Mucosa of descending colon (tissue), 3 donors: ENCODE measurements around the gene WFDC6. TPM values are rescaled to one million over a fixed set of nuclear protein-coding genes. Genes with fewer than 3 reads are reported as not detected.

ENCODE experiments used
- ATAC-seq: fragments of 200-7000 bp; cut with Tn5 transposase; one replicate; pipeline ENCODE4 v1.9.1; 2020; ENCODE audit warnings: mild to moderate bottlenecking, moderate library complexity
- DNase-seq, 3 donors: peaks; one replicate each; pipeline ENCODE4 v3.0.0-alpha.2; 2020
- H3K36me3 ChIP-seq: fragments of 200-600 bp; one replicate; pipeline ENCODE4 v1.8.0; 2021; ENCODE audit warnings: low read depth, mild to moderate bottlenecking
- H3K4me1 ChIP-seq: fragments of 200-600 bp; one replicate; pipeline ENCODE4 v1.8.0; 2021; ENCODE audit warnings: low read depth, mild to moderate bottlenecking
- H3K4me3 ChIP-seq: fragments of 200-600 bp; one replicate; pipeline ENCODE4 v1.8.0; 2021; ENCODE audit warnings: mild to moderate bottlenecking
- H3K9me3 ChIP-seq: fragments of 200-600 bp; one replicate; pipeline ENCODE4 v1.8.0; 2021; ENCODE audit warnings: mild to moderate bottlenecking
- CTCF ChIP-seq: fragments of 200-600 bp; IDR thresholded peaks from one replicate; pipeline ENCODE4 v1.8.0; 2022; ENCODE audit warnings: antibody characterized with exemption, mild to moderate bottlenecking
- intact Hi-C, 2 donors: fragments of 100-400 bp; cut with DNase I in 1 of 2; cut with micrococcal nuclease in 1 of 2; formaldehyde crosslinking; loops; one replicate each; pipeline versions ENCODE4 v1.11.0 to v1.11.1; 2022; cut with DNase I, micrococcal nuclease
- total RNA-seq, 3 donors: library from RNA; stranded (reverse); fragmentation: NEBNext Ultra II Directional in 2 of 3; extraction: Animal tissue kit (Norgen Biotek cat#: 25700) in 2 of 3; gene quantifications; one replicate each; pipeline versions ENCODE4 v1.2.1 to v1.2.4, GENCODE V29; 2021 to 2023
- donor health status: DM: no; HTN: no; CAD: no; lungs with moderate emphysema.
- donor health status: DM: no; HTN: no; CAD: no.
- donor health status: DM: no; HTN: yes; CAD: no.

Gene WFDC6
- total RNA-seq, 3 donors from 2014 or later: not detected

- H3K4me1 ChIP-seq: no peaks in the 10 kb centered on the region
- H3K4me3 ChIP-seq: no peak overlapping the region
- DNase-seq (no peak), ATAC-seq (no peak)
- TF ChIP-seq CTCF: no peak
- H3K36me3 ChIP-seq: no peaks in the 10 kb centered on the region
- no peaks in the 10 kb centered on the region for H3K9me3 ChIP-seq
- intact Hi-C loops: no loop called here
Measured at GRCh38 chr20:45545351-45545750, 6.1 kb upstream of the WFDC6 start.

- DNase-seq: no peak
- Histone ChIP-seq H3K36me3 (no peaks in the 10 kb centered on the region), H3K9me3 (no peaks in the 10 kb centered on the region), H3K4me1 (no peaks in the 10 kb centered on the region), H3K4me3 (no peak overlapping the region)
- intact Hi-C loops: no loop called here
- TF ChIP-seq CTCF: no peak
- no peak for ATAC-seq
Measured at GRCh38 chr20:45538209-45538799, 978 bp downstream of the WFDC6 start.

GRCh38 chr20:45527294-45527693 is 12.0 kb downstream of the WFDC6 start:
- H3K4me1 ChIP-seq: no peaks in the 10 kb centered on the region
- no peaks in the 10 kb centered on the region for H3K36me3 ChIP-seq
- DNase-seq (no peak), ATAC-seq (no peak)
- TF ChIP-seq CTCF: no peak
- intact Hi-C loops: no loop called here
- H3K9me3 ChIP-seq: no peaks in the 10 kb centered on the region
- H3K4me3 ChIP-seq: no peak overlapping the region

- Histone ChIP-seq H3K9me3 (no peaks in the 10 kb centered on the region), H3K4me3 (no peak overlapping the region), H3K36me3 (no peaks in the 10 kb centered on the region), H3K4me1 (no peaks in the 10 kb centered on the region)
- ATAC-seq (no peak), DNase-seq (no peak)
- no peak for TF ChIP-seq CTCF
- intact Hi-C loops: no loop called here
Measured at GRCh38 chr20:45523821-45524220, 15.5 kb downstream of the WFDC6 start.

GRCh38 chr20:45518282-45518681 is 21.0 kb downstream of the WFDC6 start:
- DNase-seq (no peak), ATAC-seq (peak; percentile 79)
- intact Hi-C loops: no loop called here
- Histone ChIP-seq H3K4me3 (no peak overlapping the region), H3K36me3 (no peaks in the 10 kb centered on the region), H3K9me3 (no peaks in the 10 kb centered on the region), H3K4me1 (no peaks in the 10 kb centered on the region)
- no peak for TF ChIP-seq CTCF
